GM21360 (cell line): ENCODE data around the gene ONECUT1.

Experiments
- ATAC-seq: cut with Tn5 transposase; IDR thresholded peaks from one replicate; pipeline ENCODE4 v1.9.1; 2021; ENCODE audit warnings: mild to moderate bottlenecking, moderate library complexity; ENCODE audit not compliant: unreplicated experiment

Gene ONECUT1

GRCh38 chr15:52783929-52784798, 6.0 kb downstream of the ONECUT1 start:
- ATAC-seq, result no peak

- ATAC-seq, result no peak
These were observed 6.8 kb downstream of the ONECUT1 start for GRCh38 chr15:52783191-52783829.

- ATAC-seq, result no peak
These were observed 7.6 kb downstream of the ONECUT1 start for GRCh38 chr15:52782514-52782913.

- peak; percentile 66 for ATAC-seq
These were observed 9.8 kb downstream of the ONECUT1 start for GRCh38 chr15:52780172-52780980.

GRCh38 chr15:52778457-52778856, 11.7 kb downstream of the ONECUT1 start:
- ATAC-seq, result no peak

GRCh38 chr15:52772766-52773165, 17.4 kb downstream of the ONECUT1 start:
- no peak for ATAC-seq

- no peak for ATAC-seq
These were observed 24.4 kb downstream of the ONECUT1 start for GRCh38 chr15:52765785-52766184.

- ATAC-seq, result no peak
These were observed 25.4 kb downstream of the ONECUT1 start for GRCh38 chr15:52764731-52765130.

GRCh38 chr15:52762621-52763020, 27.5 kb downstream of the ONECUT1 start:
- no peak for ATAC-seq

- no peak for ATAC-seq
These were observed 29.6 kb downstream of the ONECUT1 start for GRCh38 chr15:52760562-52760961.

GRCh38 chr15:52759969-52760368, 30.2 kb downstream of the ONECUT1 start:
- no peak for ATAC-seq

GRCh38 chr15:52757496-52757895, 32.6 kb downstream of the ONECUT1 start:
- no peak for ATAC-seq

- no peak for ATAC-seq
These were observed 38.6 kb downstream of the ONECUT1 start for GRCh38 chr15:52751522-52751921.

- no peak for ATAC-seq
These were observed 40.9 kb downstream of the ONECUT1 start for GRCh38 chr15:52749258-52749657.

GRCh38 chr15:52746162-52746757, 43.9 kb downstream of the ONECUT1 start:
- no peak for ATAC-seq

GRCh38 chr15:52745326-52746161, 44.6 kb downstream of the ONECUT1 start:
- no peak for ATAC-seq

GRCh38 chr15:52738311-52738710, 51.8 kb downstream of the ONECUT1 start:
- ATAC-seq, result no peak

GRCh38 chr15:52737720-52738119, 52.4 kb downstream of the ONECUT1 start:
- ATAC-seq, result no peak

GRCh38 chr15:52735231-52736089, 54.7 kb downstream of the ONECUT1 start:
- ATAC-seq, result peak; percentile 74
